ENCODE measurements around the gene GANAB. TPM values are rescaled to one million over a fixed set of nuclear protein-coding genes. Genes with fewer than 3 reads are reported as not detected.

The GANAB gene
- total and polyA plus RNA-seq, 2 of the 13 experiments (the other 11 are each of a cell fraction or from before 2014, with no cell fraction given): 99.5 to 234 TPM

- TF ChIP-seq BCL3 (CRISPR knock-in tag; IDR thresholded peaks at IDR 0.05) (peak; percentile 83), SAFB2 (CRISPR knock-in tag; IDR thresholded peaks at IDR 0.05; ENCODE audit: borderline replicate concordance, low read depth) (no peak; the same call in 1 of the 2 replicates), ZNF337 (CRISPR knock-in tag; IDR thresholded peaks at IDR 0.05; ENCODE audit: borderline replicate concordance, low read depth) (peak; percentile 84; the same call in 1 of the 2 replicates), MAF1 (CRISPR knock-in tag; IDR thresholded peaks at IDR 0.05; ENCODE audit: borderline replicate concordance) (no peak), ZFY (CRISPR knock-in tag; IDR thresholded peaks at IDR 0.05) (peak; percentile 81), TARDBP (CRISPR knock-in tag; IDR thresholded peaks at IDR 0.05) (peak; percentile 89), DPF2 (CRISPR knock-in tag; IDR thresholded peaks at IDR 0.05; ENCODE audit: borderline replicate concordance, low read depth) (0 out of 2 replicates have a peak, but pooled peaks have one; percentile 26), TCF12 (IDR thresholded peaks at IDR 0.05) (no peak), TCF12 (CRISPR knock-in tag; IDR thresholded peaks at IDR 0.05) (peak; percentile 75; the same call in 1 of the 2 replicates), YY1 (IDR thresholded peaks at IDR 0.05; ENCODE audit: insufficient read depth, insufficient replicate concordance, low read depth, low read length) (peak; percentile 68), ZNF562 (CRISPR knock-in tag; IDR thresholded peaks at IDR 0.05; ENCODE audit: borderline replicate concordance) (no peak), ZBTB20 (CRISPR knock-in tag; IDR thresholded peaks at IDR 0.05; ENCODE audit: borderline replicate concordance, low read depth) (peak; percentile 81; the same call in 1 of the 2 replicates), RARA (CRISPR knock-in tag; IDR thresholded peaks at IDR 0.05) (peak; percentile 44; the same call in 1 of the 2 replicates), CHD2 (IDR thresholded peaks at IDR 0.05; ENCODE audit: low read depth, low read length) (peak; percentile 75), HNF4G (IDR thresholded peaks at IDR 0.05; ENCODE audit: borderline replicate concordance, low read depth, low read length) (0 out of 2 replicates have a peak, but pooled peaks have one; percentile 6), HNF4G (CRISPR knock-in tag; IDR thresholded peaks at IDR 0.05; ENCODE audit: borderline replicate concordance, low read depth) (no peak), ZNF704 (CRISPR knock-in tag; IDR thresholded peaks at IDR 0.05; ENCODE audit: borderline replicate concordance) (0 out of 2 replicates have a peak, but pooled peaks have one; percentile 68), ZBTB26 (CRISPR knock-in tag; IDR thresholded peaks at IDR 0.05; ENCODE audit: borderline replicate concordance) (peak; percentile 59; the same call in 1 of the 2 replicates), PTBP1 (IDR thresholded peaks at IDR 0.05; ENCODE audit: low read depth, low read length, poor library complexity, severe bottlenecking) (no peak), ZGPAT (CRISPR knock-in tag; IDR thresholded peaks at IDR 0.05) (peak; percentile 97), ZSCAN31 (CRISPR knock-in tag; IDR thresholded peaks at IDR 0.05; ENCODE audit: low read depth) (peak; percentile 74; the same call in 1 of the 2 replicates), ARID2 (CRISPR knock-in tag; IDR thresholded peaks at IDR 0.05; ENCODE audit: borderline replicate concordance) (peak; percentile 80; the same call in 1 of the 2 replicates), RBM39 (IDR thresholded peaks at IDR 0.05; ENCODE audit: low read depth, low read length, poor library complexity, severe bottlenecking) (peak; percentile 73)
These were observed 24.6 kb downstream of the GANAB start, which contains the start of gene B3GAT3 (continued) for GRCh38 chr11:62621567-62622470.
